Measurements from ENCODE around the gene PHF3.

PHF3 gene

GRCh38 chr6:63635588-63636517 lies at the start of gene PHF3:
PHF3 (plus strand) TSS chr6:63635802; CDS start chr6:63646552, 10,750 bp downstream.
- DNase-seq = peak; percentile 95
- H3K27me3 ChIP-seq (ENCODE audit: insufficient read depth, low read depth, severe bottlenecking) = no peaks in the 10 kb centered on the region
- peak within 1 kb of the TSS; percentile 66 for H3K4me3 ChIP-seq (ENCODE audit: low read depth, low read length)
- peak; percentile 37; the same call in 1 of the 2 replicates for TF ChIP-seq CTCF (IDR thresholded peaks at IDR 0.05; ENCODE audit: low read depth, low read length)
- H3K9me3 ChIP-seq (ENCODE audit: severe bottlenecking) = no peaks in the 10 kb centered on the region
- peaks cover 7% of the 10 kb centered on the region for H3K36me3 ChIP-seq
- H3K27ac ChIP-seq = peak within 1 kb of the TSS; percentile 98

- DNase-seq = no peak
- H3K27ac ChIP-seq = no peak overlapping the region
These were observed 45.6 kb upstream of the PHF3 start for GRCh38 chr6:63589952-63590411.

GRCh38 chr6:63592886-63593285 lies 42.7 kb upstream of the PHF3 start:
- Histone ChIP-seq H3K36me3 (no peaks in the 10 kb centered on the region), H3K9me3 (ENCODE audit: severe bottlenecking) (no peaks in the 10 kb centered on the region), H3K27me3 (ENCODE audit: insufficient read depth, low read depth, severe bottlenecking) (no peaks in the 10 kb centered on the region), H3K27ac (no peak overlapping the region), H3K4me3 (ENCODE audit: low read depth, low read length) (no peak overlapping the region)
- no peak for DNase-seq
- no peak for TF ChIP-seq CTCF (IDR thresholded peaks at IDR 0.05; ENCODE audit: low read depth, low read length)

More at GRCh38 chr6:63589952-63590411, 45.6 kb upstream of the PHF3 start:
- TF ChIP-seq CTCF (IDR thresholded peaks at IDR 0.05; ENCODE audit: low read depth, low read length) = no peak
- Histone ChIP-seq H3K36me3 (no peaks in the 10 kb centered on the region), H3K4me3 (ENCODE audit: low read depth, low read length) (no peak overlapping the region), H3K9me3 (ENCODE audit: severe bottlenecking) (no peaks in the 10 kb centered on the region), H3K27me3 (ENCODE audit: insufficient read depth, low read depth, severe bottlenecking) (no peaks in the 10 kb centered on the region)

GRCh38 chr6:63597141-63598048 lies 38.2 kb upstream of the PHF3 start:
- Histone ChIP-seq H3K9me3 (ENCODE audit: severe bottlenecking) (no peaks in the 10 kb centered on the region), H3K27me3 (ENCODE audit: insufficient read depth, low read depth, severe bottlenecking) (no peaks in the 10 kb centered on the region), H3K36me3 (no peaks in the 10 kb centered on the region), H3K4me3 (ENCODE audit: low read depth, low read length) (peak overlapping the region; percentile 59), H3K27ac (no peak overlapping the region)
- no peak for TF ChIP-seq CTCF (IDR thresholded peaks at IDR 0.05; ENCODE audit: low read depth, low read length)
- DNase-seq = no peak

GRCh38 chr6:63598049-63599036 lies 37.3 kb upstream of the PHF3 start:
- no peaks in the 10 kb centered on the region for H3K27me3 ChIP-seq (ENCODE audit: insufficient read depth, low read depth, severe bottlenecking)
- TF ChIP-seq CTCF (IDR thresholded peaks at IDR 0.05; ENCODE audit: low read depth, low read length) = peak; percentile 88
- peak overlapping the region; percentile 59 for H3K4me3 ChIP-seq (ENCODE audit: low read depth, low read length)
- no peaks in the 10 kb centered on the region for H3K9me3 ChIP-seq (ENCODE audit: severe bottlenecking)
- peak; percentile 83 for DNase-seq
- H3K36me3 ChIP-seq = no peaks in the 10 kb centered on the region
- H3K27ac ChIP-seq = peak overlapping the region; percentile 28; the same call in 1 of the 2 replicates

All from WERI-Rb-1 (cell line).